ENCODE data around the gene PGBD2. TPM values are rescaled to one million over a fixed set of nuclear protein-coding genes. Genes with fewer than 3 reads are reported as not detected.

The PGBD2 gene
- total and polyA plus RNA-seq, 2 of the 8 experiments (the other 6 are each of a cell fraction or from before 2014, with no cell fraction given) = 4.5 to 7.7 TPM

DNA sequence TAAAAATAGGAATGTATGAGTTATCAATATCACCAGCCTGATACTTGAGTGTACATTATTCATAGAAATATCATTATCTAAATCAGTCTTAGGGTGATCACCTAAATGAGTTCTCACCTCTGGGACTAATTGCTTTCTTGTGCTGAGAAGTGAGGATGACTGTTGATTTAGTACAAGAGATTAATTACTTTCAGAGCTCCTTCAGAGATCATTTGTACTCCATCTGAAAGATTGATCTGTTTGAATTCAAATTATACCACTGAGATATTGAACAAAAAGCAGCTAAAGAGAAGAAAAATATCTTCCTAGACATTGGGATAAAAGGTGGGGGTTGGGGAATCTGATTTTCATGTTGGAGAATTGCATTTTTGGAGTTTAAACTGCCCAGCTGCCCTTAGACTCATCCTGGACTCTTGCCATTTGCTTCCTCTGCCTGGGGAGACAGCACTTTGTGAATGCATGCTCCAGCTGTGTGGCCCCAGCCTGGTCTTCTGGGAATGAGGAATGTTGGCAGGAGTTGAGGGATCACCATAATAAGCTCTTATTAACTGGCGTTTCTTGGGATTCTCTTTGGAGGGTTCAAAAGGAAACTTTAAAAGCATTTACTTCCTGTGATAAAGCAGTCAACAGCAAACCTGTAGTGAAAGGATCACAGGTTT lies 19.7 kb upstream of the PGBD2 start:
- no peak overlapping the region for H2BK20ac ChIP-seq (ENCODE audit: low read length)
- H3K27me3 ChIP-seq (replicated peaks in 1 of 4; ENCODE audit: control insufficient read depth in 3 of 4, extremely low read depth in 1 of 4, insufficient read depth in 3 of 4, low read length in 3 of 4) = no peaks in the 10 kb centered on the region
- no peaks in the 10 kb centered on the region for H3K9me3 ChIP-seq (ENCODE audit: insufficient read depth in 2 of 2, low read depth in 1 of 2, low read length in 1 of 2)
- H3K56ac ChIP-seq (replicated peaks; ENCODE audit: insufficient read length, low read depth, low read length) = no peak overlapping the region
- no peak overlapping the region for H4K8ac ChIP-seq (ENCODE audit: extremely low read depth, insufficient read depth, low read length)
- FAIRE-seq (no peak), DNase-seq (ENCODE audit: low read depth in 1 of 2, low spot score in 2 of 2) (no peak)
- no peak overlapping the region for H3K4me2 ChIP-seq (ENCODE audit: insufficient read depth in 1 of 2, low read depth in 2 of 2, low read length in 2 of 2)
- H2BK15ac ChIP-seq (ENCODE audit: low read length) = no peak overlapping the region
- H3K23ac ChIP-seq (ENCODE audit: insufficient read length) = no peak overlapping the region
- WGBS, 2 experiments (ENCODE audit: extremely low coverage in 1 of 2, insufficient coverage in 1 of 2, insufficient read length in 1 of 2, insufficient replicate concordance in 2 of 2, low coverage in 1 of 2, low lambda C conversion rate in 2 of 2, missing lambda C conversion rate in 1 of 2) = 63% methylated on average over 1 of the region's 1 CpG; no CpG with 5 or more reads in 1 of the 2 experiments
- H3K23me2 ChIP-seq (ENCODE audit: low read depth, low read length) = peaks cover 6% of the 10 kb centered on the region; the same call in 1 of the 2 replicates
- H3K4me1 ChIP-seq (replicated peaks in 1 of 4; ENCODE audit: control insufficient read depth in 3 of 4, insufficient read depth in 4 of 4, low read length in 3 of 4) = peaks cover 0 to 2% (median 0%) of the 10 kb centered on the region in 4 experiments; a peak in 1 of 7 replicates
- H4K91ac ChIP-seq (replicated peaks; ENCODE audit: insufficient read length, low read length) = no peak overlapping the region
- peaks cover 0 to 3% of the 10 kb centered on the region in 2 experiments for H4K20me1 ChIP-seq (replicated peaks in 1 of 2; ENCODE audit: control insufficient read depth in 1 of 2, insufficient read depth in 2 of 2, low read length in 2 of 2)
- H3K79me2 ChIP-seq (ENCODE audit: control insufficient read depth in 1 of 2, insufficient read depth in 2 of 2, low read length in 2 of 2) = no peaks in the 10 kb centered on the region
- H2AFZ ChIP-seq (ENCODE audit: low read length) = no peak overlapping the region; the same call in 1 of the 2 replicates
- no peak overlapping the region for H3K9ac ChIP-seq (replicated peaks in 1 of 4; ENCODE audit: extremely low read depth in 1 of 4, low read depth in 3 of 4, low read length in 3 of 4)
- H3K4me3 ChIP-seq (ENCODE audit: extremely low read depth in 1 of 4, insufficient read depth in 2 of 4, low read depth in 3 of 4, low read length in 4 of 4) = no peak overlapping the region
- no peak overlapping the region for H3K4ac ChIP-seq (replicated peaks; ENCODE audit: insufficient read length, low read depth, low read length)
- ChIA-PET POLR2A (ENCODE audit: partially characterized antibody) (interaction anchor here (1.0 to 1.7 kb wide), 3 partner anchors 13 to 28 kb away, joined by 5 to 10 read pairs (median 9); partner anchors contain the start of gene PGBD2), CTCF (ENCODE audit: partially characterized antibody) (interaction anchor here (0.6 to 4.3 kb wide), 7 partner anchors 12 to 24 kb away, joined by 3 to 29 read pairs (median 3); no protein-coding TSS in a partner anchor)
- no peak overlapping the region for H3K14ac ChIP-seq (ENCODE audit: insufficient read length)
- no peak overlapping the region for H2AK5ac ChIP-seq (ENCODE audit: low read depth, low read length)
- H2BK12ac ChIP-seq (ENCODE audit: low read depth, low read length) = no peak overlapping the region
- no peaks in the 10 kb centered on the region for H3K36me3 ChIP-seq (ENCODE audit: control insufficient read depth in 2 of 4, insufficient read depth in 4 of 4, low read length in 3 of 4)
- H4K5ac ChIP-seq (ENCODE audit: insufficient read length, low read depth, low read length) = no peak overlapping the region
- no peak overlapping the region for H2BK120ac ChIP-seq (replicated peaks; ENCODE audit: low read depth, low read length)
- no peak overlapping the region for H2BK5ac ChIP-seq (ENCODE audit: low read depth, low read length)
- no peak overlapping the region for H3K27ac ChIP-seq (ENCODE audit: low read depth, low read length)
- no peak overlapping the region; the same call in 1 of the 2 replicates for H3K18ac ChIP-seq (ENCODE audit: extremely low read depth, low read length)
- H3K79me1 ChIP-seq (ENCODE audit: low read depth, low read length) = no peaks in the 10 kb centered on the region
- no peak for TF ChIP-seq NRF1 (IDR thresholded peaks at IDR 0.05; ENCODE audit: low read depth, low read length)
- no peak for TF ChIP-seq SP1 (IDR thresholded peaks at IDR 0.05; ENCODE audit: low read depth, low read length)
- no peak for TF ChIP-seq RBBP5 (IDR thresholded peaks at IDR 0.05; ENCODE audit: borderline replicate concordance, low read depth, low read length)
- TF ChIP-seq KDM5A (IDR thresholded peaks at IDR 0.05; ENCODE audit: low read length) = no peak
- no peak for TF ChIP-seq CHD2 (IDR thresholded peaks at IDR 0.05; ENCODE audit: low read length)
- TF ChIP-seq CTBP2 (IDR thresholded peaks at IDR 0.05; ENCODE audit: borderline replicate concordance, insufficient read depth, insufficient read length, low read length) = no peak
- no peak for TF ChIP-seq RXRA (IDR thresholded peaks at IDR 0.05; ENCODE audit: insufficient read depth, low read depth, low read length)
- no peak for TF ChIP-seq EP300 (IDR thresholded peaks at IDR 0.05; ENCODE audit: borderline replicate concordance in 1 of 2, low read depth in 2 of 2, low read length in 2 of 2)
- TF ChIP-seq, protein P1, sequence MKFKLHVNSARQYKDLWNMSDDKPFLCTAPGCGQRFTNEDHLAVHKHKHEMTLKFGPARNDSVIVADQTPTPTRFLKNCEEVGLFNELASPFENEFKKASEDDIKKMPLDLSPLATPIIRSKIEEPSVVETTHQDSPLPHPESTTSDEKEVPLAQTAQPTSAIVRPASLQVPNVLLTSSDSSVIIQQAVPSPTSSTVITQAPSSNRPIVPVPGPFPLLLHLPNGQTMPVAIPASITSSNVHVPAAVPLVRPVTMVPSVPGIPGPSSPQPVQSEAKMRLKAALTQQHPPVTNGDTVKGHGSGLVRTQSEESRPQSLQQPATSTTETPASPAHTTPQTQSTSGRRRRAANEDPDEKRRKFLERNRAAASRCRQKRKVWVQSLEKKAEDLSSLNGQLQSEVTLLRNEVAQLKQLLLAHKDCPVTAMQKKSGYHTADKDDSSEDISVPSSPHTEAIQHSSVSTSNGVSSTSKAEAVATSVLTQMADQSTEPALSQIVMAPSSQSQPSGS (IDR thresholded peaks at IDR 0.05; ENCODE audit: low read length) = no peak
- no peak for TF ChIP-seq SRF (IDR thresholded peaks at IDR 0.05; ENCODE audit: low read depth, low read length)
- TF ChIP-seq TBP (IDR thresholded peaks at IDR 0.05; ENCODE audit: low read depth, low read length) = no peak
